NCI-H2227 treated with DMSO at 0.1 percent for 48 hours (cell line): Measurements from ENCODE around the gene LRMDA.

Experiments used
- DNase-seq: peaks from one replicate; lab custom pipeline; 2025; lab: John Stamatoyannopoulos, UW

Gene LRMDA

DNA sequence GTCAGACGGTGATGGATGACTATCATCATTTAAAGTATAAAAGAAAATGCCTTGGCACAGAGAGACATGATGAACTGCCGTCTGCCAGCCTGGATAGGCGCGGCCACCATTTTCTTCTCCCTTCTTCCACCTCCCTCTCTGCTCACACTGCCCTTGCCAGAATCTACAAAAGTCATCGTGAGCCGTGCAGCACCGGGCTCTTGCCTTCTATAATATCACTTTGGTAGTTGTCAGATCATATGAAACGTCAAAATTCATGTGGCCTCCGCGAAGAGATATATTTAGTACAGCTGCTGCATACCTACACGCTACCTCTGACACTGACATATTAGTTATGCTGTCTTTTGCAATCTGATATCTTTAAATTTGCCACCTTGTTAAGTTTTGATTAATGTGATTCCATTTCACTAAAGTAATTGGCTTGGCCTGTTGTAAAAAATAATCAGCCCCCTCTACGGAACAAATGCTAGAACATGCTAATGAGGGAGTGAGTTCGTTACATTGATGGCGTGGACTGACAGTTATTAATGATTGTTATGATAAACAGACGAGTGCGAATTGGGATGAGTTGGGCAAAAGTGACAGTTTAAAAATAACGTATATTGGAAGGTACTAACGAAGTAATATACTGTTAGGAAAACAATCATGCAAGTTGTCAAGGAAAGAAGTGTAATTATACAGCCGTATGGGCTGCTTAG, 214.9 kb downstream of the LRMDA start:
- peak; percentile 7 for DNase-seq

GRCh38 chr10:75646916-75647315, 215.5 kb downstream of the LRMDA start:
- DNase-seq: no peak

GRCh38 chr10:75647675-75648074, 216.3 kb downstream of the LRMDA start:
- DNase-seq: no peak

DNA sequence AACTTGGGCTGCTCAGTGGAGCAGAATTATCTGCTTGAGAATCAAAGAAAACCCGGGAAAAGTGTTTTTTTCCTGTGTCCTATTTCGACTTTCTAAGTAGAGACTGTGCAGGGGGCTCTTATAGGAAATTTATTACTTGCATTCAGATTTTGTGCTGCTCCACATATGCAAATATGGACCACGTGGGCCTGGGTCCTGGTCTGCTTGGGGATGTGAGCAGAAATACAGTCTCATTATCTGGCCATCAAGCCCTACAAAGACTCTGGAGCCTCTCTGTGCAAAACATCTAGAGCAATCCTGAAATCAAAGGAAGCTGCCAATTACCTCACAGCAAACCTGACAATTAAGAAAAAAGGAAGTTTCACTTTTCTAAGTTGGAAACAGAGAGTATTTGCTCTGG, 216.9 kb downstream of the LRMDA start:
- DNase-seq: no peak

- DNase-seq: no peak
These were observed 217.4 kb downstream of the LRMDA start for GRCh38 chr10:75648854-75649253.

DNA sequence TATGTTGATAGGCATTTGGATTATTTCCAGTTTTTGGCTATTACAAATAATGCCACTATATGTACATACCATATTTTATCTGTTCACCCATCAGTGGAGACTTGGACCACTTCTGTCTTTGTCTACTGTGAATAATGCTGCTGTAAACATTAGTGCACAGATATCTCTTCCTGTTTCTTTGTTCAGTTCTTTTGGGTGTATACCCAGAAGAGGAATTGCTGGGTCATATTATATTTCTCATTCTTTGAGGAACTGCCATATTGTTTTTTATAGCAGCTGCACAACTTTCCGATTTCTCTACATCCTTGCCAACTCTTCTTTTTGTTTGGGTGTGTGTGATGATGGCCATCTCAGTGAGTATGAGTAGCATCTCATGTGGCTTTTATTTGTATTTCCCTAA, 218.0 kb downstream of the LRMDA start:
- no peak for DNase-seq

- DNase-seq: no peak
These were observed 219.2 kb downstream of the LRMDA start for GRCh38 chr10:75650648-75651047.

DNA sequence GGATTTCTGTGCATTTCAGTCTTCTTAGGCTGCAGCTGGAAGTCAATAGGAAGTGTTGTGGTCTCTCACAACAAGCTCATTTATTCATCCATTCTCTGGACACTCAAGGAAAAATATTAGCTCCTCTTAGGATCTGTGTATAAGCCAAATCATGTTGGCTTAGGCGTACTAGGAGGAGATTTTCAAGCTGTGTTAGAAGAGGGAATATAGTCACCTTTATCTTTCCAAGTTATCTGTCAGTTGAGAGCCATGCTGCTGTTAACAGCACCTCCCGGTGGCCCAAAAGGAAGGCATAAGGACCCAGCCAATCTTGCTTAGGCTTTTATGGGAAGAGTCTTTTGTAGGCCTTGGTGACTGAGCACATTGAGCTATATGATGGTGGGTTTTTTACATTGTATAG, 220.0 kb downstream of the LRMDA start:
- no peak for DNase-seq

DNA sequence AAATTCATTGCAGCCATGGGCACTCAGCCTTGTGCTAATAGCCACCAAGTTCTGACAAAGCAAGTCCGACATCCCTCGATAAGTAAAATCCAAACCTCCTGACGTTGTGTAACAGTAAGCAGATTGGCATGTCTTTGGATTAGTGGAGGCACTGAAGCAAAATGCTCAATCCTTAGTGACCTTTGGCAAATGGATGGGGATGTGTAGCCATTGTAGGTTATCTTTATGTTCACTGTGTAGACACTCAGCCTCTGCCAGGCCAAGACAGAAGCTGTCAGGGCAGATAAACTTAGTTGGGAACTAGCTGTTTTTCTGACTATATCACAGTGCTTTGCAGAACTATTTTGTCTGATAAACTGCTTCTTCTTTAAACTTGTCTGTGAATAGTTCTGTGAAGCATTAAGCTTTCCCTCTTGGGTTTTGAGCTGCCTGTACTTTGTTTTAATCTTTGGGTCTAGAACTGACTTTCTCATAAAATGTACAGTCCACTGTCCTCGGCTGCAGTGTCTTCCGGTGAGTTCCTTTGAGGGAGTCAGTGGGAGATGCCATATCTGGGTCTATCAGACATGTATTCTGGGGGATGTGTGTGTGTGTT, 220.8 kb downstream of the LRMDA start:
- DNase-seq: no peak

DNA sequence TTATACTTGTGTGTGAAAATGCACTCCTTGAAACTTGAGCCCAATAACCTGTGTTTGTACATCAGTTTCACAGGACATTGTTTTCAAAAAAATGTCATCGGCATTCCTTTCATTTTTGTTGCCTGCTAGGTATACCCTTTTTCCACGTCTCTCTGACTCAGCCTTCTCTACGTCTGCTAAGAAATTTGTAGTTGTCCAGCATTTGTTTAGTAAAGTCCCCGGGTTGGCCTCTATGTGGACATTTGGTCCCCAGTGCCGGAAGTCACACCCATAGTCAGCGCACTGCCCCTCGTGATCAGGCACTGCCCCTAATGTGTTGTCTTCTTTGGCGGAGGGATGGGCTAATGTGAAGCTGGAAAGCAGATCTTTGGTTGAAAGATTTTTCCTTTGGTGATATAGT, 222.3 kb downstream of the LRMDA start:
- no peak for DNase-seq

GRCh38 chr10:75654171-75654771, 222.8 kb downstream of the LRMDA start:
- no peak for DNase-seq

GRCh38 chr10:75654772-75655171, 223.3 kb downstream of the LRMDA start:
- no peak for DNase-seq

- no peak for DNase-seq
These were observed 224.5 kb downstream of the LRMDA start for GRCh38 chr10:75655791-75656451.

GRCh38 chr10:75657351-75657750, 225.9 kb downstream of the LRMDA start:
- no peak for DNase-seq

DNA sequence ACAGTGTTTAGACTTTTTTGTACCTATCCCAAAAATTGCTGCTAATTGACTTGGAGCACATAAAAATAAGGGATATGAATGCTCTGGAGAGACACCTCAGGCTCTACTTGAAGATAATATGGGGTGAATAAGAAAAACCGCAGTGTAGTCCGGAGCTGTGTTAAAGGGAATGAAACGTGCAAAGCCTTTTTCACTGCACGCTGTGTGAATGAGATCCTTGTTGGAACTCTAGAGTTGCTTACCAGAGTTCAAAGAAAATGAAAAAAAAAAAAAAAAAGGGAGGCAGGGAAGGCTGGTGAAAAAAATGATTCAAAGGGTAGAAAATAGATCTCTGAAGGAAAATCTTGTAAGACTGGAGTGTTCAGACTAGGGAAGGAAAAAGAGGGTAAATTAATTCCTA, 226.6 kb downstream of the LRMDA start:
- no peak for DNase-seq

- no peak for DNase-seq
These were observed 227.1 kb downstream of the LRMDA start for GRCh38 chr10:75658496-75658895.

DNA sequence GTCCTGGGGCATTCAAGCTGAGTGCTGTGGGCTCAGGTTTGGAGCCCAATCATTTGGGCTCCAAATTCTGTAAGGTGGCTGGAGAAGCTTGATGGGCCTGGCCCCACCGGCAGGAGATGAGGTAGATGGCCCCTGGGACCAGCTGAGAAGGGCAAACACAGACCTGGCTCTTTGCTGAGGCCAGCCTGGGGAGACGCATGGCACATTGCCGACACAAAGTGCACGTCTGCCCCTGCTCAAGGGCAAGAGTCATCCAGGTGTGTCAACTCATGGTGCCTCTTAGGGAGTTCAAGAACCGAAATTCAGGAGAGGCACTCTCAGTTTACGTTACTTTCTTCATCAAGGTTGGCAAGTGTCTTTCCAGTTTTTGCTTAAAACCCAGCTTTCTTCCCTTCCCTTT, 227.5 kb downstream of the LRMDA start:
- DNase-seq: no peak

DNA sequence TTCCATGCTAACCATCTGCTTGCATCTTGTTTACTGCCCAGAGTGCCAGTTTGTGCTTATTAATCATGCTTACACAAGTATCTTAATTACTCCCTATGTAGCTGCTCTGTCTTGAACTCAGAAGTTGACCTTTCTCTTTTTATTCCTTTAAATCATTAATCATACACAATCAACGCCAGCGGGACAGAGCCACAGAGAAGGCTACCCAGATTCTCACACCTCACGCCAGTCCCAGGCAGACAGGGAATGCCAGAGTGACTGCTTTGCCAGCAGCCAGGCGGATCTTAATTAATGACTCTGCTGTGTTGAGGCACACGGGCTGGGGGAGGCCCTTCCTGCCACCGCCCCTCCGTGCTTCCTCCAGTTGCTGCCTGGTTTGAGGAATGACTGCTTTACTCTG, 229.4 kb downstream of the LRMDA start:
- no peak for DNase-seq

- no peak for DNase-seq
These were observed 231.3 kb downstream of the LRMDA start for GRCh38 chr10:75662715-75663114.

DNA sequence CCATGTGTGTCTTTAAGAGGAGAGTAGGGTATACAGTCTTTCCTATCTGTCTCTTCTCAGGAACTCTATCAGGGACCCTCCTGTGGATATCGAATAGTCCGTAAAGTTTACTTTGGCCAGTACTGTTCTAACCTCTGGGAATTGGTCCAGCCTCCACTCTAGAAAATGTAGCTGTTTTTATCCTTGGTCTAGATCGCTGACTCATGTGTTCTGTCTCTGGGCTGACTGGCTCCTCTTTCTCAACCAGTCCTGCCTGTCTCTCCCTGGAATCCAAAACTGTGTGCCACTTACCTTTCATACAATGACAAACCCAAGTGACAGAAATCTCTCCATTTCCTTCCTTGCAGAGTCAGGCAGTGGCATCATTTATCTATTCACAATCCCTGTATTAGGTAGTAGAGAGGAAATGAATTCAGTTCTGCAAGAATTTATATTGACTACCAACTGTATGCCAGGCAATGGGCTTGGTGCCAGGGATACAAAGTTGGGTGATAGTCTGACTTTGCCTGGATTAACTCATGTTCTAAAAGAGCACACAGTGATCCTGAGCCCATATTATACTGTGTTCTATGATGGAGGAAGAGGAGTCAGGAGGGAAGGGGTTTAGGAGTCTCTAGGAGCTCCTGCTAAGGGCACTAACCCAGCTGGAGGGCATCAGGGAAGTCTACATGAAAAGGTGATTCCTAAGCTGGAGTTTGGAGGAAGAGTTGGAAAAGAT, 232.7 kb downstream of the LRMDA start:
- DNase-seq: no peak

- no peak for DNase-seq
These were observed 233.5 kb downstream of the LRMDA start for GRCh38 chr10:75664968-75665367.

- DNase-seq: no peak
These were observed 234.3 kb downstream of the LRMDA start for GRCh38 chr10:75665707-75666106.
